ENCODE results near the gene HOMER1.

DNA sequence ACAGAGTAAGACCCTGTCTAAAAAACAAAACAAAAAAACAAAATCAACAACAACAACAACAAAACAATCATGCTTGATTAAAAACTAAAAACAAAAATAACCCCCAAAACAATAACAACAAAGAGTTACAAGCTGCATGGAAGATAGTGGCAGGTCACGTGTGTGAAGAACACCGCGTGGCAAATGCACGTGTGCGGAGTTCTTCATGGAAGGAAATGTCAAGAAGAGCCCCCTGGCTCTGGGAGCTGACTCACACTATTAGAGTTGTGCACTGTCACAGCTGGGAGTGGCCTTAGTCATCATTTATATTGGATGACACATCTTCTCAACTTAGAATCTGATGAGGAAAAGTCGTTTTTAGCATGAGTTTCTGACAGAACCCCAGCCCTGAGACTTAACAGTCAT, 167.5 kb downstream of the HOMER1 start:
- TF ChIP-seq, protein P1, sequence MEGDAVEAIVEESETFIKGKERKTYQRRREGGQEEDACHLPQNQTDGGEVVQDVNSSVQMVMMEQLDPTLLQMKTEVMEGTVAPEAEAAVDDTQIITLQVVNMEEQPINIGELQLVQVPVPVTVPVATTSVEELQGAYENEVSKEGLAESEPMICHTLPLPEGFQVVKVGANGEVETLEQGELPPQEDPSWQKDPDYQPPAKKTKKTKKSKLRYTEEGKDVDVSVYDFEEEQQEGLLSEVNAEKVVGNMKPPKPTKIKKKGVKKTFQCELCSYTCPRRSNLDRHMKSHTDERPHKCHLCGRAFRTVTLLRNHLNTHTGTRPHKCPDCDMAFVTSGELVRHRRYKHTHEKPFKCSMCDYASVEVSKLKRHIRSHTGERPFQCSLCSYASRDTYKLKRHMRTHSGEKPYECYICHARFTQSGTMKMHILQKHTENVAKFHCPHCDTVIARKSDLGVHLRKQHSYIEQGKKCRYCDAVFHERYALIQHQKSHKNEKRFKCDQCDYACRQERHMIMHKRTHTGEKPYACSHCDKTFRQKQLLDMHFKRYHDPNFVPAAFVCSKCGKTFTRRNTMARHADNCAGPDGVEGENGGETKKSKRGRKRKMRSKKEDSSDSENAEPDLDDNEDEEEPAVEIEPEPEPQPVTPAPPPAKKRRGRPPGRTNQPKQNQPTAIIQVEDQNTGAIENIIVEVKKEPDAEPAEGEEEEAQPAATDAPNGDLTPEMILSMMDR (conservative IDR thresholded peaks at IDR 0.05), result no peak
- no peak for TF ChIP-seq EZH2 (IDR thresholded peaks at IDR 0.05; ENCODE audit: low read depth)
